EL (cell line): Measurements from ENCODE around the gene KIAA1328.
"Not testable (repeated sequence)": the region's sequence is repeated elsewhere in the genome, so short reads cannot be mapped to it uniquely, and the experiment has no call there.

Experiments used
- DNase-seq: peaks from one replicate; pipeline ENCODE4 v3.0.0-alpha.2; 2016

Gene KIAA1328

DNA sequence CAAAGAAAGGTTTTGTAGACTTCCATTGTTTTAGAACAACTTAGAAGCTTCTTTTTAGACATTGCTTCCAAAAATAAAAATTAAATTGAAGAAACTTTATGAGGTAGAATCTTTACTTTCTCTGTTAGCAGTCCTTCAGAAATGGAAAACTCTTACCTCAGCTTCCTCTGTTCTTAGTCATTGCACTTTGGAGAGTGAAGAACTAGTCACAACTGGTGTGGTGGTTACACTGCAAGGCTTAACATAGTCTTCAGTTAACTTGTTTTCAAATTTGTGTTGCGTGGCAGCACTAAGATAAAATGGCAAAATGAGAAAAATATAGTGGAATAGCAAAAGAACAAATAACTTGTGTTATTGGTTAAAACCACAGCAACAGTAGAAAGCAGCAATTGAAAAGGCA is 332.6 kb downstream of the KIAA1328 start:
- no peak for DNase-seq

- DNase-seq = no peak
Measured at GRCh38 chr18:37162551-37162950, 333.6 kb downstream of the KIAA1328 start.

- no peak for DNase-seq
Measured at GRCh38 chr18:37163119-37163518, 334.2 kb downstream of the KIAA1328 start.

GRCh38 chr18:37166491-37166890 is 337.6 kb downstream of the KIAA1328 start:
- no peak for DNase-seq

GRCh38 chr18:37166966-37167365 is 338.0 kb downstream of the KIAA1328 start:
- not testable (repeated sequence) for DNase-seq

DNA sequence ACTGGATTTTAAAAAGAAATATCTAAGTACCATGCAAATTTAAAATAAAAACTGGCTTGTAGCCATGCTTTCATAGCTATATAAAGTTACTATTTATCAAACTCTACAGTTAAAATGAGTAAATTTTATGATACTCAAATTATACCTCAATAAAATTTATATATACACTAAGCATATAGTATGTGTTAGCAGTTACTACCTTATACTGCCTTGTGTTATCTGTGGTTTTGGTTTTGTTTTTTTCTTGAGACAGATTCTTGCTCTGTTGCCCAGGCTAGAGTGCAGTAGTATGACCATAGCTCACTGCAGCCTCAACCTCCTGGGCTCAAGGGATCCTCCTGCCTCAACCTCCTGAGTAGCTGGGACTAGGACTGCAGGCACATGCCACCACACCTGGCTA is 342.1 kb downstream of the KIAA1328 start:
- no peak for DNase-seq

GRCh38 chr18:37173384-37173783 is 344.5 kb downstream of the KIAA1328 start:
- no peak for DNase-seq

GRCh38 chr18:37175727-37176620 is 347.0 kb downstream of the KIAA1328 start:
- DNase-seq = no peak

- DNase-seq = no peak
Measured at GRCh38 chr18:37176621-37176934, 347.7 kb downstream of the KIAA1328 start.

GRCh38 chr18:37179384-37179783 is 350.5 kb downstream of the KIAA1328 start:
- no peak for DNase-seq

GRCh38 chr18:37180086-37180485 is 351.2 kb downstream of the KIAA1328 start:
- no peak for DNase-seq

DNA sequence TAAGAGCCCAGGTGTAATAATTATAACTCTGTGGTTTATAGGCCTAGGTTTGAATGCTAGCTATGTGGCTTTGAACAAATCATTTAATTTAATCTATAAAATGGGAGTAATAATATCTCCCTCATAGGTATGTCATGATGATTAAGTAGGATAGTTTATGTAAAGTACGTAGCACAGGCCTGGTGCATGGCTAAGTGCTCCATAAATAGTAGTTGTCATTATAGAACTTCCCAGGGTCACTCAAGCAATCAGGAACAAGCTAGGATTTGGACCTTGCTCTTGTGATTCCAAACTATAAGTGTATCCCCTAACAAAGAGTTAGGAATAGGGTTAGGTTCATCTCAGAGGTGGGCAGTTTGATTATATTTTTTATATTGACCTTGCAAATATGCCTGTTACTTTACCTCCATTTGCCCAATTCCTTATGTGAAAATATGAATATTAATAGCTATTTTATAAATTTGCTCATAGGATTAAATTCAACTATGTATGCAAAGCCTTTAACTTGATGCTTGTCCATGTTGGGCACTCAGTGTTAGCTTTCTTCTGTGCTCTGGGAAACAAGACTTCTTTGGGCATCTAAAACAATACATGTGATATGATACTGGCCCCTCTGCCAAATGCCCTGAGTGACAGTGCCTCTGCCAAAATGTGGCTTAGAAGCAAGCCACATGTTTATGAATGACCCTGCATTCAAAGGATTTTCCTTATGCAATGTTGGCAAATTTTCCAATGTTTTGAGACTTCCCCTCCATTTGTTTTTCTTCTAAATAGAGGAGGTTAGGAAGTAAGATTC is 353.6 kb downstream of the KIAA1328 start:
- no peak for DNase-seq

DNA sequence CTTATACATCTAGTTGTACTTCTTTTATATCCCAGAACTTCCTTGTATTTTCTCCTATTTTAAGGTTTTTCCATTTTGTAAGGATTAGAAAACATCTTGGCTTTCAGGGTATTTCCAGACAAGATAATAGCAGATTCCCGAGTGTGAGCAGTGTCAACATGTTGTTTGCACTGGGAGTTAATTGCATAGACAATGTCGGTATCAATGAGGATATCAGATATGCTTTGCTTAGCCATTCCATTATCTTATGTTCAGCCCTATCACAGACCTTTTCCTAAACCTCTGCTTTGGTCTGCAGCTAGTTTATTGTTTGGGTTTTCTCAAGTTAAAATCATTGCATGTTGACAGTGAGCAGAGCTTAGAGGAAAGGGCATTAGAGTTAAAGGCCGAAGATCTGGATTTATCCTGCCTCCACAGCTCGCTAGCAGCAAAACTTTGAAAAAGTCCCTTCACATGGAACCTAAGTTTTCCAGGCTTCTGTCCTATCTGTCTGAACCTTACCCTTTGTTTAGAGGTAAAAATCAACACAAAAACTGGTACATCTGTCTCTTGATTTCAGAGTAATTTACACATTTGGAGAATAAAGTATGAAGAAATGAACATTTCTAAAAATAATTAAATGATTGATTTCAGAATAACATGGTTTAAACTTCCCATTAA is 355.4 kb downstream of the KIAA1328 start:
- no peak for DNase-seq

DNA sequence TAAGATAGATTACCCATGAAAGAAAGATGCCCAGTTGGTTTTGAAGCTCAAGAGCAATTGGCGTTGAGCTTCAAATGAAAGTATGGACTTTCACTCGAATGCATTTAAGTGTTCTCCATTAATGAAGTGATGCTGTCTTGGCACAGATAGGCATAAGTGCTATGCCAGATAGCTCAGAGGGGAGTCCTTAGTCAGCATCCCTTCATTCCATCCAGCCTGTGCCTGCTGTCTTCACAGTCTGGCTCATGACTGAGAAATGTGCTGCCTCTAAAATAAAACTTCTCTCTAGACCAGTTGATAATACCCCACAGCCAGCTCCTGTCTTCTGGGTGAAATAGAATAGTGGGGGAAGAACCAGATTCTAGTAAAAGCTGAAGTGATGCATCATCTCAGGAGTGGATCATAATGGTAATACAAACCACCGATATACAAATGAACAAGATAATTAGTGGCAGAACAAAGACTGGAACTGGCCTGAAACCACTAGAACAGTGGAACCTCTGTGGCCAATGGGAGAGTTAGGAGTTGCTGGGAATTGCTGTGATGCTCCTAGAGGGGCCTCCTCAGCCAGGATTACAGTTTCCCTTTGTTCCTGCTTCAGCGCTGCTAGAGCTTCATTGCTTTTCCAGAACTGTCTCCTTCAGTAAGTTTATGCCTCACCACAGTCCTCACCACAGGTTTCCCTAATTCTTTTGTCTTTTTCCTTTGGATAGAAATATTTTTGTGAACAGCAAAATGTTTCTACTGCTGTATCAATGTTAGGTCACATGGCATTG is 359.3 kb downstream of the KIAA1328 start:
- DNase-seq = no peak

GRCh38 chr18:37199741-37200140 is 370.8 kb downstream of the KIAA1328 start:
- DNase-seq = no peak

- no peak for DNase-seq
Measured at GRCh38 chr18:37207343-37207742, 378.4 kb downstream of the KIAA1328 start.

DNA sequence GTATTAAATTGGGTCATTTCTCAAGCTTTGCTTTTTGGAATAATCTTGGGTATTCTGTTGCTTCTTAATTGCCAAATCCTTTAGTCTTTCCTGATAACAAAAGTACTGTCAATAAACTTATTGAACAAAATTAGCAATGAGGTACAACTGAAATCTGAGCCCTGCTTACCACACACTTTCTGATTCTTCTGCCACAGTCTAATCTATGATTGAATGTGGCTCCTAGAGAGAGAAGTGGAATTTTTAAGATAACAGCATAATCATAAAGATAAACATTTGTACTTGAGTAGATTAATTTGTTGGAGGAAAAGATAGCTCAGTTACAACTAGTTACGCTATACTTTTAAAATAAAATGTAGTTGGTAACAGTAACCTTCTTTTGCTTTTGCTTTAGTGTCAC is 381.9 kb downstream of the KIAA1328 start:
- DNase-seq = no peak

GRCh38 chr18:37218022-37218590 is 389.2 kb downstream of the KIAA1328 start:
- DNase-seq = no peak

DNA sequence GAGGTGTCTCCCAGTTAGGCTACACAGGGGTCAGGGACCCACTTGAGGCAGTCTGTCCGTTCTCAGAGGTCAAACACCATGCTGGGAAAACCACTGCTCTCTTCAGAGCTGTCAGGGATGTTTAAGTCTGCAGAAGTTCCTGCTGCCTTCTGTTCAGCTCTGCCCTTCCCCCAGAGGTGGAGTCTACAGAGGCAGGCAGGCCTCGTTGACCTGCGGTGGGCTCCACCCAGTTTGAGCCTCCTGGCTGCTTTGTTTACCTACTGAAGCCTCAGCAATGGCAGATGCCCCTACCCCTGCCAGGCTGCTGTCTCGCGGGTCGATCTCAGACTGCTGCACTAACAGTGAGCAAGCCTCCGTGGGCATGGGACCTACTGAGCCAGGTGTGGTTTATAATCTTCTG is 390.3 kb downstream of the KIAA1328 start:
- DNase-seq = no peak

DNA sequence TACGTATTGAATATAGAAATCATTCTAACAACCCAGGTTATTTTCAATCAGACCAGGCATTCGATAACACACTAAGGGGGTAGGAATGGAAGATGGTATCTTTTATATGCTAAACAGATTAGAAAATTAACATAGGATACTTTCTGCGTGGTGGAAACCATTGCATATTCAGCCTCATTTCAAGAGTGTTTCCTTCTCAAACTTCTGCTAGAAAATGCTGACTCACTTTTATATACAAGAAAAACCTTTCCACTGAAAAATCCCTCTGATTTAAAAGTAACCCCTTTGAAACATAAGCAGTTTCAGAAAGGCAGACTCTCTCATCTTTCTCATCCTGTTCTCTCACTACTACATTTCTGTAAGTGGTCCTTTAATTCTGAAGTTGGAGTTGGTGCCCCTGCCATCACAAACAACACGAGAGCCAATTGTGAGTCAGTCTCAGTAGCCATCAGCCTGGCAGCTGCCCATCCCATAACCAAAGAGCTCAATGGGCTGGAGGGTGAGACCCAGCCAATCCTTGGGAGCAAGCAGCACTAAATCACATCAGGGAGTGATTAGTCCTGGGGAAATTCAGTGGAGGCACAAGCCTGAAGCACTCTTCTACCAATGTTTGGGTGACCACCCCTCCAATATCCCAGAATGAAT is 393.5 kb downstream of the KIAA1328 start:
- no peak for DNase-seq

DNA sequence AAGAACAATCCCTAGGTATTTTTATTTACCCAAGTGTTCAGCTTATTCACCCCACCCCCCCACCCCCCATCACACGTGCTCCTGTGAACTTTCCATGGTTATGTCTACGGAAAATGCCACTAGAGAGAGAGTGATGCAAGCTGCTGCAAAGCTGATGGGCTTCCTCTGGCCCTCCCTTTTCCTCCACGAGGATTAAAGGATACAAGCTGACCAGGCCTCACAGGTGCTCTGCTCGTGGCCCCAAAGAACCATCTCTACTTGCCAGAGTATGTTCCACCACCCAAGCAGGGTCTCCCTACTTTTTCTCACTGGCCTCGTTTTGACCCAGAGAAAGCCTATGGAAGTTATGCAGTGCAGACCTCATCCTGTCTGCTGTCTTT is 394.1 kb downstream of the KIAA1328 start:
- DNase-seq = no peak

DNA sequence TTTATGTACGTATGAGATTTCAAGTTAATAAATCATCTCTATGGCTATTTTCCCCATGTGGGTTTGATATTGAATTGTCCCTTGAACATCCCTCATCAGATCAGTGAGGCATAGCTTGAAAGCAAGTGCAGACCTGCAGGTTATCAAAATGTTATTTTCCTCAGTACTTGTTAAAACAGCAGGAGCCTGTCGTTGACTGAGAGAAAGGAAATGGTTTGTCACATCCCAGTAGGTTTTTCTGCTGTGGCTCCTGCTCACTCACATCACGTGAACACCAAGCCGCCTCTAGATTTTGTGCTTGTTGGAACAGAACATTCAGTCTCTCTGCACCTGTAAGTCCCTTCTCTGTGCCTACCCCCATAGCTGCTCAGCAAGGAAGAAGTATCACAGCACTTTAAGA is 396.4 kb downstream of the KIAA1328 start:
- no peak for DNase-seq
